ENCODE results near the gene GNAS-AS1. TPM values are rescaled to one million over a fixed set of nuclear protein-coding genes. Genes with fewer than 3 reads are reported as not detected.

GNAS-AS1 gene
- total and polyA plus RNA-seq, 2 experiments from 2014 or later: 0.98 TPM; not detected in 1

- Histone ChIP-seq H3K9me3 (ENCODE audit: low read depth) (no peaks in the 10 kb centered on the region), H2AFZ (no peak overlapping the region), H3K79me2 (no peaks in the 10 kb centered on the region), H3K4me1 (ENCODE audit: insufficient read depth) (peaks cover 3% of the 10 kb centered on the region), H3K27me3 (no peaks in the 10 kb centered on the region), H3K27ac (no peak overlapping the region), H3K36me3 (replicated peaks; ENCODE audit: insufficient read depth, low read depth) (no peaks in the 10 kb centered on the region), H3K4me2 (no peak overlapping the region), H3K9me2 (replicated peaks; ENCODE audit: insufficient read depth) (no peaks in the 10 kb centered on the region), H3K4me3 (no peak overlapping the region), H4K20me1 (ENCODE audit: insufficient read depth, poor library complexity, severe bottlenecking) (no peaks in the 10 kb centered on the region)
- WGBS (ENCODE audit: low lambda C conversion rate, missing lambda C conversion rate): 87% methylated on average over 9 of the region's 9 CpGs
- no peak for TF ChIP-seq EZH2phosphoT487 (IDR thresholded peaks at IDR 0.05; ENCODE audit: low read depth, severe bottlenecking, unreplicated experiment)
- no peak for TF ChIP-seq CTCF (IDR thresholded peaks at IDR 0.05; ENCODE audit: poor library complexity)
- no peak for TF ChIP-seq EZH2 (IDR thresholded peaks at IDR 0.05; ENCODE audit: borderline replicate concordance)
- DNase-seq (ENCODE audit: low spot score): no peak
These were observed 30.5 kb upstream of the GNAS-AS1 start for GRCh38 chr20:58880994-58881752.

GRCh38 chr20:58880441-58880840 lies 29.7 kb upstream of the GNAS-AS1 start:
- Histone ChIP-seq H3K36me3 (replicated peaks; ENCODE audit: insufficient read depth, low read depth) (no peaks in the 10 kb centered on the region), H3K27me3 (no peaks in the 10 kb centered on the region), H3K4me1 (ENCODE audit: insufficient read depth) (peaks cover 3% of the 10 kb centered on the region), H3K9me2 (replicated peaks; ENCODE audit: insufficient read depth) (no peaks in the 10 kb centered on the region), H3K4me2 (no peak overlapping the region), H3K27ac (no peak overlapping the region), H2AFZ (no peak overlapping the region), H3K79me2 (no peaks in the 10 kb centered on the region), H4K20me1 (ENCODE audit: insufficient read depth, poor library complexity, severe bottlenecking) (no peaks in the 10 kb centered on the region), H3K4me3 (no peak overlapping the region), H3K9me3 (ENCODE audit: low read depth) (no peaks in the 10 kb centered on the region)
- no peak for DNase-seq (ENCODE audit: low spot score)
- WGBS (ENCODE audit: low lambda C conversion rate, missing lambda C conversion rate): 100% methylated on average over 1 of the region's 1 CpG
- no peak for TF ChIP-seq CTCF (IDR thresholded peaks at IDR 0.05; ENCODE audit: poor library complexity)
- TF ChIP-seq EZH2 (IDR thresholded peaks at IDR 0.05; ENCODE audit: borderline replicate concordance): no peak
- TF ChIP-seq EZH2phosphoT487 (IDR thresholded peaks at IDR 0.05; ENCODE audit: low read depth, severe bottlenecking, unreplicated experiment): no peak

GRCh38 chr20:58878399-58878798 lies 27.7 kb upstream of the GNAS-AS1 start:
- no peaks in the 10 kb centered on the region for H3K36me3 ChIP-seq (replicated peaks; ENCODE audit: insufficient read depth, low read depth)
- no peak overlapping the region for H3K27ac ChIP-seq
- no peaks in the 10 kb centered on the region for H3K9me3 ChIP-seq (ENCODE audit: low read depth)
- H3K9me2 ChIP-seq (replicated peaks; ENCODE audit: insufficient read depth): no peaks in the 10 kb centered on the region
- no peak overlapping the region for H2AFZ ChIP-seq
- H3K4me1 ChIP-seq (ENCODE audit: insufficient read depth): peaks cover 1% of the 10 kb centered on the region
- H3K4me2 ChIP-seq: no peak overlapping the region
- DNase-seq (ENCODE audit: low spot score): no peak
- no peaks in the 10 kb centered on the region for H3K27me3 ChIP-seq
- TF ChIP-seq EZH2phosphoT487 (IDR thresholded peaks at IDR 0.05; ENCODE audit: low read depth, severe bottlenecking, unreplicated experiment) (no peak), EZH2 (IDR thresholded peaks at IDR 0.05; ENCODE audit: borderline replicate concordance) (no peak), CTCF (IDR thresholded peaks at IDR 0.05; ENCODE audit: poor library complexity) (no peak)
- no peaks in the 10 kb centered on the region for H3K79me2 ChIP-seq
- whole genome bisulfite sequencing (ENCODE audit: low lambda C conversion rate, missing lambda C conversion rate): 79% methylated on average over 4 of the region's 4 CpGs
- H4K20me1 ChIP-seq (ENCODE audit: insufficient read depth, poor library complexity, severe bottlenecking): no peaks in the 10 kb centered on the region
- no peak overlapping the region for H3K4me3 ChIP-seq
